Renal pelvis (tissue), 4 donors: ENCODE data around the gene ARF5. TPM values are rescaled to one million over a fixed set of nuclear protein-coding genes. Genes with fewer than 3 reads are reported as not detected.

Experiments used
- DNase-seq: peaks from one replicate; pipeline ENCODE4 v3.0.0-alpha.2; 2013
- polyA plus RNA-seq, 3 donors: library from polyadenylated mRNA; unstranded; fragments of 120-200 nt; gene quantifications; one replicate each; pipeline ENCODE4 v1.2.1, GENCODE V29; 2013; ENCODE audit not compliant: insufficient read length in 3 of 3

Gene ARF5
- polyA plus RNA-seq, 3 donors = 178 to 228 (median 208) TPM

- DNase-seq = no peak
These were observed 32.4 kb downstream of the ARF5 start for GRCh38 chr7:127620406-127621233.

- DNase-seq = no peak
These were observed 37.1 kb downstream of the ARF5 start for GRCh38 chr7:127625331-127625730.

GRCh38 chr7:127628445-127628844, 40.2 kb downstream of the ARF5 start:
- no peak for DNase-seq

- DNase-seq = no peak
These were observed 41.1 kb downstream of the ARF5 start for GRCh38 chr7:127629268-127629854.

- DNase-seq = no peak
These were observed 44.2 kb downstream of the ARF5 start for GRCh38 chr7:127632276-127632910.

GRCh38 chr7:127635659-127636285, 47.6 kb downstream of the ARF5 start:
- DNase-seq = no peak

GRCh38 chr7:127638197-127638596, 50.0 kb downstream of the ARF5 start:
- DNase-seq = no peak

Other genes with a start within 250 kb of the ARF5 start
- gene ZNF800, start 195.7 kb upstream of the ARF5 start, polyA plus RNA-seq = 10 to 100 TPM; 17.7 to 22.2 (median 22.1) TPM
- 10 to 100 TPM; 15.9 to 17.0 (median 15.9) TPM for gene GCC1, start 2.8 kb upstream of the ARF5 start, polyA plus RNA-seq
- under 1 TPM; 0.27 to 0.67 (median 0.52) TPM for gene FSCN3, start 5.3 kb downstream of the ARF5 start, polyA plus RNA-seq
- gene PAX4, start 29.7 kb downstream of the ARF5 start, polyA plus RNA-seq = not detected
- gene SND1, start 63.8 kb downstream of the ARF5 start, polyA plus RNA-seq = 100 to 1,000 TPM; 135 to 142 (median 137) TPM